ENCODE results near the gene ERCC6. TPM values are rescaled to one million over a fixed set of nuclear protein-coding genes. Genes with fewer than 3 reads are reported as not detected.

The ERCC6 gene
- total RNA-seq, 4 donors from 2014 or later, result 17.9 to 33.0 (median 26.5) TPM

DNA sequence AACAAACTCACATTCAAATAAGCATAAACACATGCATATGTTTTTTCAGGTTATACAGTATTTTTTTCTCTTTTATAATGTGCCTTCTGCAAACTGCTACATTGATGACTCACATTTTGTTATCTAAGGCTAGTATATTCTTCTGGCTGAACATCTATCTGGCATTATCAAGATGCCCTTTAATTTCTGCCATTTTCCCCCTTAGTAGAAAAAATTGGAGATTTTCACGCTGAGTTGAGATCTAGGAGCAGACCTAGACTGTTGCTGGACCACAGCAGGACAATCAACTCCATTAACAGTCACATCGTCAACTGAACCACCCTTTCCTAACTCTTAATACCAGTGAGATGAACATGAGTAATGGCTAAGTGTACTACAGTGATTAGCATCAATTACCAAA is 41.6 kb downstream of the ERCC6 start:
- Histone ChIP-seq H3K27me3 (no peaks in the 10 kb centered on the region), H3K4me3 (no peak overlapping the region), H3K27ac (no peak overlapping the region), H3K4me1 (no peaks in the 10 kb centered on the region), H3K36me3 (no peaks in the 10 kb centered on the region), H3K9me3 (no peaks in the 10 kb centered on the region)
- TF ChIP-seq POLR2A (IDR thresholded peaks at IDR 0.05), result no peak
- TF ChIP-seq, protein P1, sequence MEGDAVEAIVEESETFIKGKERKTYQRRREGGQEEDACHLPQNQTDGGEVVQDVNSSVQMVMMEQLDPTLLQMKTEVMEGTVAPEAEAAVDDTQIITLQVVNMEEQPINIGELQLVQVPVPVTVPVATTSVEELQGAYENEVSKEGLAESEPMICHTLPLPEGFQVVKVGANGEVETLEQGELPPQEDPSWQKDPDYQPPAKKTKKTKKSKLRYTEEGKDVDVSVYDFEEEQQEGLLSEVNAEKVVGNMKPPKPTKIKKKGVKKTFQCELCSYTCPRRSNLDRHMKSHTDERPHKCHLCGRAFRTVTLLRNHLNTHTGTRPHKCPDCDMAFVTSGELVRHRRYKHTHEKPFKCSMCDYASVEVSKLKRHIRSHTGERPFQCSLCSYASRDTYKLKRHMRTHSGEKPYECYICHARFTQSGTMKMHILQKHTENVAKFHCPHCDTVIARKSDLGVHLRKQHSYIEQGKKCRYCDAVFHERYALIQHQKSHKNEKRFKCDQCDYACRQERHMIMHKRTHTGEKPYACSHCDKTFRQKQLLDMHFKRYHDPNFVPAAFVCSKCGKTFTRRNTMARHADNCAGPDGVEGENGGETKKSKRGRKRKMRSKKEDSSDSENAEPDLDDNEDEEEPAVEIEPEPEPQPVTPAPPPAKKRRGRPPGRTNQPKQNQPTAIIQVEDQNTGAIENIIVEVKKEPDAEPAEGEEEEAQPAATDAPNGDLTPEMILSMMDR (IDR thresholded peaks at IDR 0.05), result no peak
- no peak for DNase-seq

DNA sequence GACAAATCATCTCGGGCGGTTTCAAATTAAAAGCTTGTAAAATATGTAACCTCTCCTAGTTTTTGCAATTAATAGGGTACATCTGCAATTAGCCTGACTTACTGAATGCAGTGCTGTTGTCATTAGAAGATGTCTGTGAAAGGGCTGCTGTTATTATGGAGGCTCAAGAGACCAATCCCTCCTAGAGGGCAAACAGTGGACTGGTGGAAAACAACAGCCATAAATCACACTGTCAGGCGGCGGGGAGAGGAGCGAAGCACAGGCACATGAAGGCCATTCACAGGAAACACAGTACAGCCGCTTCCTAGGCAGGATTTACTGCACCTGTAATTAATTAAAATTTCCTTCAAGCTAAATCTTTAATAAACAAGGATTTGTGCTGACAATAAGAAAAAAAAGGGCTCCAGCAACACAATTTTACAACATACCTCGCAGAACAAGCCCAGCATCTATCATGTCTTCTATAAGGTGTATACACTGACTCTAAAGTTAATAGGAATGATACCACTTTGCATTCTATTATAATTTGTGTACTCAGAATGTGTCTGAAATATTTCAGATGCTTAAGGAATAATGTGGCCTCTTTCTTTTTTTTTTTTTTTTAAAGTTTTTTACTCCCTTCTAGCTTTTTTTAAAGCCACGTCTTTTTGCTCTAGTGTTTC is 50.7 kb downstream of the ERCC6 start:
- Histone ChIP-seq H3K4me1 (no peaks in the 10 kb centered on the region), H3K36me3 (no peaks in the 10 kb centered on the region), H3K4me3 (no peak overlapping the region), H3K27ac (no peak overlapping the region), H3K9me3 (no peaks in the 10 kb centered on the region), H3K27me3 (no peaks in the 10 kb centered on the region)
- no peak for DNase-seq
- TF ChIP-seq POLR2A (IDR thresholded peaks at IDR 0.05), result no peak
- TF ChIP-seq, protein P1 (IDR thresholded peaks at IDR 0.05), result peak in 1 of 6 experiments; percentile 5

DNA sequence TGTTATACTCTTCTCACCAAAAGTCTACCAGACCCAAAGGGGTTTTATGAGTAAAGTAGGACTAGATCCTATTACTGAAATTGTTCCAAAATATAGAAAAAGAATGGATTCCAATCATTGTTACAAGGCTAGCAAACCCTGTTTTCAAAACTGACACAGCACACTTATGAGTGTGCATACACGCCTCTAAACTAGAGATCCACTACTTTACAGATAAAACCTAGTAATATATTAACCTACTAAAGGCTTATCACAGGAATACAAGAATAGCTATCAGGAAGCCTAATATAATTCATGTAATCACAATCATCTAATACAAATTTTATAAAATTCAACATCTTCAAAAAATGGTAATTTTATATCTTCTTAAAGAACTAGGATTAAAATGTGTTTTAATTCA is 52.2 kb downstream of the ERCC6 start:
- Histone ChIP-seq H3K36me3 (peaks cover 0 to 4% (median 0%) of the 10 kb centered on the region in 3 donors), H3K27ac (no peak overlapping the region), H3K9me3 (no peaks in the 10 kb centered on the region), H3K27me3 (no peaks in the 10 kb centered on the region), H3K4me3 (no peak overlapping the region), H3K4me1 (no peaks in the 10 kb centered on the region)
- DNase-seq, result no peak
- TF ChIP-seq, protein P1 (IDR thresholded peaks at IDR 0.05), result no peak
- TF ChIP-seq POLR2A (IDR thresholded peaks at IDR 0.05), result no peak

DNA sequence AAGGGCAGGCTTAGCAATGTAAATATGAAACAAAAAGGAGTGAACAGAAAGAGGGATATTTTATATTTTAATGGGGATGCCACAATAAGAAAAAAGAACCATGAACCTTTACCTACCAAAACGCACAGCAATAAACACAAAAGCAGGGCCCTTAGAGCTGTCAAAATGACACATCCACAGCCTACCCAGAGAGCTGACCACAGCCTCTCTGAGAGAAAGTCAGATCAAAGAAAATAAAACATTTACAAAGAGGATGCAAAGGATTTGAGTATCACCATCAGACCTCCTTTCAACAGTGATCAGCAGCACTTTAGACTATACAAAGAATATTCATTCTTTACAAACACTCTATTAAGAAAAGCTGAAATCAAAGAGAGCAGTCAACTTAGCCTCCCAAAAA is 52.9 kb downstream of the ERCC6 start:
- no peak overlapping the region for H3K27ac ChIP-seq
- no peaks in the 10 kb centered on the region for H3K9me3 ChIP-seq
- no peak overlapping the region for H3K4me3 ChIP-seq
- H3K27me3 ChIP-seq, result no peaks in the 10 kb centered on the region
- TF ChIP-seq, protein P1 (IDR thresholded peaks at IDR 0.05), result no peak
- TF ChIP-seq POLR2A (IDR thresholded peaks at IDR 0.05), result no peak
- H3K36me3 ChIP-seq, result peaks cover 0 to 8% (median 0%) of the 10 kb centered on the region in 3 donors
- no peaks in the 10 kb centered on the region for H3K4me1 ChIP-seq
- no peak for DNase-seq

DNA sequence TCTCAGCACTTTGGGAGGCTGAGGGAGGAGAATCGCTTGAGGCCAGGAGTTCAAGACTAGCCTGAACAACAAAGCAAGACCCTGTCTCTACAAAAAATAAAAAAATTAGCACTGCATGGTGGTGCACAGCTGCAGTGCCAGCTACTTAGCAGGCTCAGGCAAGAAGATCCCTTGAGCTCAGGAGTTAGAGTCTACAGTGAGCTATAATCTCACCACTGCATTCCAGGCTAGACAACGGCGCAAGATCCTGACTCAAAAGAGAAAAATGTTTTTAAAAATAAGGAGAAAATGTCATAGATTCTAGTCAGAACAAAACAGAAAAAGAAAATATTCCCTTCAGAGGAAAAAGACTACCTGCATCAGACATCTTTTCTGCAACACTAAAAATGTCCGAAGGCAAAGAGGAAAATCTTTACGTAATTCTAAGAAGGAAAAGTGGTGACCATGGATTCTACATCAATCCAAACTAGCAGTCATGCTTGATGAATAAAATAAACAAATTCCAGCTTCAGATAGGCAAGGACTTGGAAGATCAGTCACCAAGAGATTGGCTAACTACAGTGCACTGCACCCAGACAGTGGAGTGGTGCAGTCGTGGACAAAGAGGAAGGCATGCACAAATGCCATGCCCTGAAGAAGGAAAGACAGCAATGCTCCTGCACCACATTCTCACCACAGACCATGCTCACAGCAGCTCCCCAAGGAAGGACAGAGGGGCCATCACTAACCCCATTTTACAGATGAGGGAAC is 54.3 kb downstream of the ERCC6 start:
- Histone ChIP-seq H3K4me1 (no peaks in the 10 kb centered on the region), H3K4me3 (no peak overlapping the region), H3K9me3 (no peaks in the 10 kb centered on the region), H3K27me3 (no peaks in the 10 kb centered on the region), H3K27ac (no peak overlapping the region), H3K36me3 (peaks cover 0 to 13% (median 0%) of the 10 kb centered on the region in 3 donors)
- DNase-seq, result no peak
- TF ChIP-seq, protein P1 (IDR thresholded peaks at IDR 0.05), result no peak
- no peak for TF ChIP-seq POLR2A (IDR thresholded peaks at IDR 0.05)

Measured in Peyer's patch (tissue), 4 donors.